Measurements from ENCODE around the gene NIP7. TPM values are rescaled to one million over a fixed set of nuclear protein-coding genes. Genes with fewer than 3 reads are reported as not detected.

Gene NIP7
- total RNA-seq, 4 donors from 2014 or later, result 1.8 to 17.3 (median 8.9) TPM

DNA sequence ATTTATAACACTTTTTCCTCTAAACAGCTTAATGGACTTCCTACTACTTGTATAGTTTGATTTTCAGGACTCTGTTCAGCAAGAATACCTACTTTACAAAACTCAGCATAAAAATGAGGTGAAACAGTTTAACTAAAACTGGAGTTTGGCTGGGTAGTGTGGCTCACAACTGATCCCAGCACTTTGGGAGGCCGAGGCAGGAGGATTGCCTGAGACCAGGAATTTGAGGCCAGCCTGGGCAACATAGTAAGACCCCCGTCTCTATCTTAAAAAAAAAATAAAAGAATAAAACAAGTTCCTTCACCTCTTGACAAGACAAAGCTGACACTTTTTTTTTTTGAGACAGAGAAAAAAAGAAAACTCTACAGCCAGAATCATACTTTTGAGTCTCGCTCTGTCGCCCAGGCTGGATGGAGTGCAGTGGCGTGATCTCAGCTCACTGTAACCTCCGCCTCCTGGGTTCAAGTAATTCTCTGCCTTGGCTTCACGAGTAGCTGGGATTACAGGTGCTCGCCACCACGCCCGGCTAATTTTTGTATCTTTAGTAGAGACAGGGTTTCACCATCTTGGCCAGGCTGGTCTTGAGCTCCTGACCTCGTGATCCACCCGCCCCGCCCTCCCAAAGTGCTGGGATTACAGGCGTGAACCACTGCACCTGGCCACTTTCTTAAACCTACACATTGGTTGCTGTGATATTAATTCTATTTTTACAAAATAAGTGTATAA lies 11.8 kb upstream of the NIP7 start:
- Histone ChIP-seq H3K27ac (peak overlapping the region in 3 of 4 donors; percentile 7 to 23 (median 10)), H3K36me3 (peaks cover 0 to 8% (median 3%) of the 10 kb centered on the region in 4 donors), H3K9me3 (no peaks in the 10 kb centered on the region), H3K4me1 (peaks cover 15 to 60% (median 49%) of the 10 kb centered on the region in 4 donors), H3K4me3 (no peak overlapping the region), H3K27me3 (no peaks in the 10 kb centered on the region)
- 74 to 94% methylated on average over 6 to 14 of the region's 14 CpGs for WGBS, 2 donors (ENCODE audit: low coverage in 1 of 2)
- intact Hi-C loops (cut with DNase I; ENCODE audit: low total_unique reads) (no loop called here), in situ Hi-C loops (cut with MboI; ENCODE audit: low pct_ligation_motif_present in 1 of 4, low pct_unique_long_range_greater_than_20kb in 1 of 4, low sequenced_read_pairs in 3 of 4) (no loop called here)
- DNase-seq, result no peak
- TF ChIP-seq POLR2AphosphoS5 (IDR thresholded peaks at IDR 0.05) (no peak), POLR2A (IDR thresholded peaks at IDR 0.05) (no peak), EP300 (IDR thresholded peaks at IDR 0.05; ENCODE audit: low read depth) (no peak)
- TF ChIP-seq, protein P1, sequence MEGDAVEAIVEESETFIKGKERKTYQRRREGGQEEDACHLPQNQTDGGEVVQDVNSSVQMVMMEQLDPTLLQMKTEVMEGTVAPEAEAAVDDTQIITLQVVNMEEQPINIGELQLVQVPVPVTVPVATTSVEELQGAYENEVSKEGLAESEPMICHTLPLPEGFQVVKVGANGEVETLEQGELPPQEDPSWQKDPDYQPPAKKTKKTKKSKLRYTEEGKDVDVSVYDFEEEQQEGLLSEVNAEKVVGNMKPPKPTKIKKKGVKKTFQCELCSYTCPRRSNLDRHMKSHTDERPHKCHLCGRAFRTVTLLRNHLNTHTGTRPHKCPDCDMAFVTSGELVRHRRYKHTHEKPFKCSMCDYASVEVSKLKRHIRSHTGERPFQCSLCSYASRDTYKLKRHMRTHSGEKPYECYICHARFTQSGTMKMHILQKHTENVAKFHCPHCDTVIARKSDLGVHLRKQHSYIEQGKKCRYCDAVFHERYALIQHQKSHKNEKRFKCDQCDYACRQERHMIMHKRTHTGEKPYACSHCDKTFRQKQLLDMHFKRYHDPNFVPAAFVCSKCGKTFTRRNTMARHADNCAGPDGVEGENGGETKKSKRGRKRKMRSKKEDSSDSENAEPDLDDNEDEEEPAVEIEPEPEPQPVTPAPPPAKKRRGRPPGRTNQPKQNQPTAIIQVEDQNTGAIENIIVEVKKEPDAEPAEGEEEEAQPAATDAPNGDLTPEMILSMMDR (IDR thresholded peaks at IDR 0.05), result no peak

DNA sequence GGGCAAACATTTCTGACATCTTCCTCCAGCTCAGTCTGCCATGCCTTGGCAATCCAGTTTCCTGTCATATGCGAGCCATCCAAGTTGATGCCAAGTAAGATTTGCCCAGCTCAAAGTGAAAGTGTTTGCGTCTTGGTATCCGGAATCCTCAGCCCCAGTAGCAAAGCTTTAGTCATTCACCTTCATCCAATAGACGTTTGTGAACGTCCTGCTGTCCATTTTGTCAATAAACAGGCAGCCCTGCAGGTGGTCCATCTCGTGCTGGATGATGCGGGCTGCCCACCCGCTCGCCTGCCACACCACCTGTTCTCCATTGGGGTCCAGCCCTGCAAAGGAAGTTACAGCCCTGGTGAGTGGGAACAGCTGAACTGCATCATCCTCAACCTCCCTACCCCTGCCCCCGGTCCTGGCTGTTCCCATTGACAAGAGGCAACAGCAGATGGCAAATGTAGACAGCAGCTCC lies 10.7 kb upstream of the NIP7 start:
- peak overlapping the region in 2 of 4 donors; percentile 7 to 93 for H3K27ac ChIP-seq
- H3K27me3 ChIP-seq, result no peaks in the 10 kb centered on the region
- in situ Hi-C loops (cut with MboI; ENCODE audit: low pct_ligation_motif_present in 1 of 4, low pct_unique_long_range_greater_than_20kb in 1 of 4, low sequenced_read_pairs in 3 of 4), result no loop called here
- 37% methylated on average over 10 of the region's 10 CpGs; no CpG with 5 or more reads in 1 of the 2 donors for WGBS, 2 donors (ENCODE audit: low coverage in 1 of 2)
- H3K9me3 ChIP-seq, result no peaks in the 10 kb centered on the region
- H3K4me3 ChIP-seq, result peak overlapping the region in 1 of 4 donors; percentile 82
- peaks cover 0 to 8% (median 2%) of the 10 kb centered on the region in 4 donors for H3K36me3 ChIP-seq
- peaks cover 15 to 59% (median 49%) of the 10 kb centered on the region in 4 donors for H3K4me1 ChIP-seq
- TF ChIP-seq POLR2A (IDR thresholded peaks at IDR 0.05) (no peak), EP300 (IDR thresholded peaks at IDR 0.05; ENCODE audit: low read depth) (no peak), POLR2AphosphoS5 (IDR thresholded peaks at IDR 0.05) (no peak)
- TF ChIP-seq, protein P1 (IDR thresholded peaks at IDR 0.05), result no peak
- intact Hi-C loops (cut with DNase I; ENCODE audit: low total_unique reads), result no loop called here
- no peak for DNase-seq

DNA sequence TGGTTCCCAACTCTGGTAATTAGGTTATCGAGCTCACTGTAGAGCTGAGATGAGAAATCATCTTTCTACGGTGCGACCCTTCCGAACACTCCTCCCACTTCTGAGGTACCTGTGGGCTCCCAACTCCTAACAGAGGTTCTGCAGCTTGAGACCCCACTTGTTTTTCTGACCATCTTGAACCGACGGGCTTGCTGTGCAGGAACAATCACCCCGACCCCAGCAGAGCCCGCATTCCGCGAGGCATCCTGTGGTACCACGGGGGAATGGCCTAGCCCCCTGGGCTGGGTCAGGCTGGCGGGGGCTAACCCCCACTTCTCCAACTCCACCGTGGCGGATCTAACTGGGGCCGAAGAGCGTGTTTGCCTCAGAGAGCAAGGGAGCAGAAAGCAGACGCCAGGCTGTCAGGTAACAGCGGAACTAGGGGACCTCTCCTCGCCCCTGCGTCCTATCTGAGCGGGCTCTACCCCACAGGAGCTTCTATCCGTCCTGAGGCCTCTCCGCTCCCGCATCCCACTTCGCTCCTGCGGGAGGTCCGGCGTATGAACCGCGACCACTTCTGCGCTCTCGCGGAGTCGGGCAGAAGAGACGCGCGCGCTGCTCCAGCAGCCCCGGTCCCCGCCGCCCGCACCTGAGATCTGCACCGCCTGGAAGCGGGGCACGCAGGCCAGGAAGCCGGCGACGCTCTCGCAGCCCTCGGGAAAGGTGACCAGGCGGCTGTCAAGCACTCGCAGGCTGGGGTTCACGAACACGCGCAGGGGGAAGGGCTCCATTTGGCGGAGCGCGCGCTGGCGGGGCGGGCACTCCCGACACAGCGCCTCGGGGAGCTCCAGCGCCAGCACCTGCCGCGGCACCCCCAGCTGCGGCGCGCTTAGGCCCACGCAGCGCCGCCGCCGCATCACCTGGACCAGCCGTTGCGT lies 9.9 kb upstream of the NIP7 start:
- H3K27ac ChIP-seq, result peak overlapping the region; percentile 92 to 97 (median 94)
- no peaks in the 10 kb centered on the region for H3K27me3 ChIP-seq
- WGBS, 2 donors (ENCODE audit: low coverage in 1 of 2), result 11% methylated on average over 40 of the region's 77 CpGs; no CpG with 5 or more reads in 1 of the 2 donors
- DNase-seq, result peak; percentile 39
- H3K9me3 ChIP-seq, result no peaks in the 10 kb centered on the region
- in situ Hi-C loops (cut with MboI; ENCODE audit: low pct_ligation_motif_present in 1 of 4, low pct_unique_long_range_greater_than_20kb in 1 of 4, low sequenced_read_pairs in 3 of 4) (no loop called here), intact Hi-C loops (cut with DNase I; ENCODE audit: low total_unique reads) (no loop called here)
- TF ChIP-seq POLR2AphosphoS5 (IDR thresholded peaks at IDR 0.05) (peak in 2 of 3 donors; percentile 17 to 36), POLR2A (IDR thresholded peaks at IDR 0.05) (no peak)
- peaks cover 0 to 15% (median 6%) of the 10 kb centered on the region in 4 donors for H3K36me3 ChIP-seq
- peaks cover 15 to 52% (median 47%) of the 10 kb centered on the region in 4 donors for H3K4me1 ChIP-seq
- peak overlapping the region; percentile 73 to 98 (median 79) for H3K4me3 ChIP-seq

DNA sequence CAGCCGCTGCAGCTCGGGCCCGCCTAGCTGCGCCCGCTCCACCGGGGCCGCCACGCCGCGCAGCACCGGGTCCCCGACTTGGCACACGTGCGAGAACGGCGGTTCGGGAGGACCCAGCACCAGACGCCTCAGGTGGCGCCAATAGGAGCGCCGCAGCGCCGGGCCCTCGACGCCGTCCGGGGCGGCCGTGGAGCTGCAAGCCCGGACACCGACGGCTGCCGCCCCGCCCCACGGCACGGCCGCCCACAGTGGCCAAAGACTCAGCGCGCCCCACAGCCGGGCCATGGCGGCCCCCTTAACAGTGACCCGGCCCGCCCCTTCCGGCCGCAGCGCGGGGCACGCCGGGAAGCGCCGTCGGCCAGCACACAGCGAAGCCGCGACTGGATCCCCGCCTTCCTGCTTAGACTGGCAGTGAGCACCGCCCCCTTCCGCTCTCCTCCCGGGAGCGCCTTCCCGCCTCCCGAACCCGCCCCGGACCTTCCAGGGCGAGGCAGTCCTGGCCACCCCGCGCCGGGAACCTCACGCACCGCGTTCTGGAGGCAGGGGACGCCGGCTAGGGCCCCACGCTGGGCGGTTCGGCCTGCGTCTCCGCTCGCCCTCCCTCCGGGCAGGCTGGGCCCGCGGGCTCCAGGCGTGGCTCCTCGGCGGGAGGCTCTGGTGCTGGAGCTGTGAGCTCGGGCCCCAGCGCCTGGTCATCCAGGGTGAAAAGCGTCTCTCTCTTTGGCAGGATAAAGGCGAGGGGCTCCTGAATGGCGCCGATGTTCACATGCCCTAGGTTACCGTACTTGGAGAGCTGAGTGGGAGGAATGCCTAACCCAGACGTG lies 9.1 kb upstream of the NIP7 start, which contains the start of gene PDF:
PDF (minus strand) TSS at position 303 of the 824 bp plus-strand sequence; CDS start at position 285, 18 bp downstream.
- Histone ChIP-seq H3K9me3 (no peaks in the 10 kb centered on the region), H3K4me3 (peak within 1 kb of the TSS; percentile 73 to 98 (median 79)), H3K27ac (peak within 1 kb of the TSS; percentile 92 to 97 (median 94)), H3K27me3 (no peaks in the 10 kb centered on the region), H3K4me1 (peaks cover 15 to 51% (median 47%) of the 10 kb centered on the region in 4 donors), H3K36me3 (peaks cover 0 to 24% (median 9%) of the 10 kb centered on the region in 4 donors)
- DNase-seq, result peak; percentile 95
- in situ Hi-C loops (cut with MboI; ENCODE audit: low pct_ligation_motif_present in 1 of 4, low pct_unique_long_range_greater_than_20kb in 1 of 4, low sequenced_read_pairs in 3 of 4), result no loop called here
- TF ChIP-seq POLR2A (IDR thresholded peaks at IDR 0.05) (peak; percentile 87), POLR2AphosphoS5 (IDR thresholded peaks at IDR 0.05) (peak; percentile 91 to 97 (median 91)), EP300 (IDR thresholded peaks at IDR 0.05; ENCODE audit: low read depth) (no peak)
- TF ChIP-seq, protein P1 (IDR thresholded peaks at IDR 0.05), result no peak
- WGBS, 2 donors (ENCODE audit: low coverage in 1 of 2), result 0% methylated on average over 54 of the region's 93 CpGs; no CpG with 5 or more reads in 1 of the 2 donors
- intact Hi-C loops (cut with DNase I; ENCODE audit: low total_unique reads), result no loop called here
